K562 (cell line): ENCODE data around the gene DLX3.

Experiments used
- CEBPZ ChIP-seq: fragments of 150-350 bp; IDR thresholded peaks from 2 replicates; pipeline ENCODE4 v1.6.1; 2014; ENCODE audit warnings: low read depth, mild to moderate bottlenecking, low read length, borderline replicate concordance
- CTCF ChIP-seq, 3 experiments: IDR thresholded peaks in 2 of 3; conservative IDR thresholded peaks in 1 of 3; 2 replicates each; pipeline ENCODE4 v1.5.1; 2011 to 2012; ENCODE audit warnings: low read length in 3 of 3, mild to moderate bottlenecking in 3 of 3, control low read depth in 2 of 3, improper control_type of control experiment in 1 of 3, inconsistent platforms in 1 of 3, low read depth in 1 of 3, mixed read lengths in 1 of 3, moderate library complexity in 1 of 3; ENCODE audit not compliant: insufficient read depth in 2 of 3
- ETV1 ChIP-seq: fragments of 450-650 bp; conservative IDR thresholded peaks from 2 replicates; pipeline ENCODE4 v1.6.1; 2016; ENCODE audit warnings: missing genetic modification characterization, control low read depth, low read depth, missing compliant biosample characterization
- HNRNPH1 ChIP-seq: fragments of 200-400 bp; formaldehyde crosslinking; optimal IDR thresholded peaks from 2 replicates; pipeline ENCODE3; 2017; ENCODE audit warnings: low read depth, mild to moderate bottlenecking, low read length, moderate library complexity
- HOMEZ ChIP-seq: fragments of 250-450 bp; sonication (Bioruptor Pico); IDR thresholded peaks from 2 replicates; pipeline ENCODE4 v1.4.0; 2020; ENCODE audit warnings: mild to moderate bottlenecking, moderate library complexity
- NFATC3 ChIP-seq: fragments of 450-650 bp; IDR thresholded peaks from 2 replicates; pipeline ENCODE4 v1.6.1; 2017; ENCODE audit warnings: mild to moderate bottlenecking
- PCBP2 ChIP-seq: fragments of 200-400 bp; formaldehyde crosslinking; IDR thresholded peaks from 2 replicates; pipeline ENCODE4 v1.6.1; 2018; ENCODE audit warnings: low read length, low read depth, mild to moderate bottlenecking, moderate library complexity; ENCODE audit not compliant: poor library complexity, severe bottlenecking
- POLR2AphosphoS5 ChIP-seq: IDR thresholded peaks from 2 replicates; pipeline ENCODE4 v1.6.1; 2011; ENCODE audit warnings: mild to moderate bottlenecking, low read depth, low read length, moderate library complexity; ENCODE audit not compliant: control insufficient read depth, insufficient read depth
- YBX1 ChIP-seq: fragments of 450-650 bp; IDR thresholded peaks from 2 replicates; pipeline ENCODE4 v1.7.1; 2016; ENCODE audit warnings: mild to moderate bottlenecking
- ZBTB9 ChIP-seq: fragments of 450-650 bp; formaldehyde crosslinking; IDR thresholded peaks from 2 replicates; pipeline ENCODE4 v1.4.0; 2020; ENCODE audit warnings: mild to moderate bottlenecking, moderate library complexity

- TF ChIP-seq NFATC3 (no peak), HOMEZ (no peak), YBX1 (no peak), CEBPZ (no peak), PCBP2 (no peak), ETV1 (tag) (no peak), CTCF (IDR thresholded peaks at IDR 0.05 in 2 of 3, conservative IDR thresholded peaks at IDR 0.05 in 1 of 3; ENCODE audit: insufficient read depth in 2 of 3, low read depth in 1 of 3, low read length in 3 of 3) (no peak), POLR2AphosphoS5 (no peak), HNRNPH1 (no peak), ZBTB9 (no peak)
These were observed 18.7 kb downstream of the DLX3 start for GRCh38 chr17:49976163-49976827.
